GM18507 (cell line): ENCODE data around the gene ZNF3.

Experiments used
- DNase-seq: peaks from one replicate; pipeline ENCODE4 v3.0.0; 2011; ENCODE audit warnings: low read depth; ENCODE audit not compliant: insufficient read length; ENCODE audit errors: extremely low spot score
- FAIRE-seq: peaks from 2 replicates; lab custom pipeline; 2011; peaks lifted over from hg19 to GRCh38; lab: Jason Lieb, UNC

The ZNF3 gene

DNA sequence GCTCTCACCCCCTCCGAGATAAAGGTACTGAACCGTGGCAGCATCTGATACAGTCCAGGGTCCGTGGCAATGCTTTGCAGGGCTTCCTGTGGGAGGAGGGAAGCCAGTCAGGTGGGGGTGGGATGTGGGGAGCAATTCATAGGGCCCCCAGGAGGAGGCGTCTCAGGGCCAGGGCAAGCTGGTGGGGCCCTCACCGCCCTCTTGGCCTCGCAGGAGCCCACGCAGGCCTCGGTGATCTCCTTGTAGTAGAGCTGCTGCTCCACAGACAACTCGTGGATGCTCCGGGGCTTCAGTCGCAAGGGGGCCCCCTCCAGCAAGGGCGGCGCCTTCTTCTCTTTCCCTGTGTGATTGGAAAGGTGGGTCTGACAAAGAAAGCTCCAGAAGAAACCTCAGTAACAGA is 30.4 kb upstream of the ZNF3 start:
- no peak for DNase-seq
- FAIRE-seq, result no peak

DNA sequence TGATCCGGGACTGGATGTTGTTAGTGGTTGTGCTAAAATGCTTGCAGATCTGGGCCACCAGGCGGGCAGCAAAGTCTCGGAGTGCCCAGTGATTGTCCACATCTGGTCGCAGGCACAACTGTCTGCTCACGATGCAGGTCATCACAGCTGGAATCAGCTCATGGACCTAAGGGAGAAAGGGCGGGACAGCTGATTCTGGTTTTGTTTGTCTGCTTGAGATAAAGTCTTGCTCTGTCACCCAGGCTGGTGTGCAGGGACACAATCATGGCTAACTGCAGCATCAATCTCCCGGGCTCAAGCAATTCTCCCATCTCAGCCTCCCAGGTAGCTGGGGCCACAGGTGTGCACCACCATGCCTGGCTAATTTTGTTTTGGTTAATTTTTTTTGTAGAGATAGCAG is 29.6 kb upstream of the ZNF3 start:
- no peak for FAIRE-seq

DNA sequence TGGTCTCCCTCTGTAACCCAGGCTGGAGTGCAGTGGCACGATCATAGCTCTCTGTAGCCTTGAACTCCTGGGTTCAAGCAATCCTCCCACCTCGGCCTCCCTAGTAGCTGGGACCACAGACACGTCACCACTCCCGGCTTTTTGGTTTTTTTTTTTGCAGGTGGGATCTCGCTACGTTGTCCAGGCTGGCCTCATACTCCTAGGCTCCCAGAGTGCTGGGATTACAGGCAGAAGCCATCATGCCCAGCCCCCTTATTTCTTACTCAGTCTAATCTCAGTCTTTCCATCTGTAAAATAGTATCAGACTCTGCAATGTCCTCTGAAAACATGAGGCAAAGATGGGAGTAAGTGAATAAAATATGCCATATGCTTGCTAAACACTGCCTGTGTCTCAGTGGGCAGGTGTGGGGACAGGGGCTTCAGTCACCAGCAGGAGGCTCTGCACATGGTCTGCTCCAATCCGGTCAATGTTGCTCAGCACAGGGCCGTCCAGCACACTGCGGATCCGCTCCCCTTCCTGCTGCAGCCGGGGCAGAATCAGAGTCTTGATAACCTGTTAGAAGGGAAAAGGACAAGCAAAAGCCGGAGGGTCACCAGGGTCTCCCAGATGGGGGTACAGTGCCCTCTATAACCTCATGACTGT is 28.1 kb upstream of the ZNF3 start:
- DNase-seq (no peak), FAIRE-seq (no peak)

More for the DNA sequence above, 29.6 kb upstream of the ZNF3 start:
- no peak for DNase-seq

DNA sequence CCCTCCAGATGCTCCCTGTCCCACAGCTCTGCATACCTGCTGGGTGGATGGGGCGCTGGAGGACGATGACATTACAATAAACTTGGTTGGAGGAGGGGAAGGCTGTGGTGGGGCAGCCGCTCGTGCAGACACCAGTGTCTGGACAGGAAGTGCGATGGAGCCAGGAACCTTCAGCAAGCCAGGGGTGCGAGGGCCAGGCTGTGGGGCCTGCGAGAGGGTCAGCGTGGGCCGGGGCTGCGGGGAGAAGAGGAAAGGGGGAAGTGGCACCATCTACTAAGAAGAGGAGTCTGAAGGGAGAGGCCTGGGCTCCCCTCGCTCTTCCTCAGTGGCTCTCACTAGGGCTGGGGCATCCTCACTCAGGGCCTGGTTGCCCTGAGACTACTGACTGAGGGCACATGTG is 26.4 kb upstream of the ZNF3 start:
- DNase-seq (no peak), FAIRE-seq (no peak)

DNA sequence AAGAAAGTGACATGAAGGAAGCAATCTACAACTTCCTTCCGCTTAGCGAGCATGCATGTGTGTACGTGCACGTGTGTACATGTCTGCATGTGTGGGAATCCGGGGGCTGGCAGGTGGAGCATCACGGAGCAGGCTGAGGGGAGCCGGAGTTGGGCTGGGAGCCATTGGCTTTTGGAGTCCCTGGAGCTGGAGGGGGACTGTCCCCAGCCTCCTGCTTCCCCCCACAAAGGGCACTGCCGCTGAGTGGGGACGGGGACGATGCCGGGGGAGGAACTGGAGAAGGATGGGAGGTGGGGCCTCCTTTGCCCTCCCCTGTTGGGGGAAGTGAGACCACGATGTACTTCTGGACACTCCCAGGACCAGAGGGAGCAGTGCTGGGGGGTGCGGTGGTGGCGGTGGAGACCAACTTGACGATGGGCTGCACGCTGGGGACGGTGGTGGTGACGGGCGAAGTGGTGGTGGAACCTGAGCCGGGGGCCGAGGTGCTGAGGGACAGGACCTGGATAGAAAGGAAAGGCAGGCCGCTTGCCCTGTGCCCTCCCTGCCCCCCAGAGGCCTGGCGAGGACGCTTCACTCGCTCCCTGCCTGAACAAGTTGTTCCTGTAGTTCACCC is 25.7 kb upstream of the ZNF3 start:
- DNase-seq, result no peak
- no peak for FAIRE-seq

DNA sequence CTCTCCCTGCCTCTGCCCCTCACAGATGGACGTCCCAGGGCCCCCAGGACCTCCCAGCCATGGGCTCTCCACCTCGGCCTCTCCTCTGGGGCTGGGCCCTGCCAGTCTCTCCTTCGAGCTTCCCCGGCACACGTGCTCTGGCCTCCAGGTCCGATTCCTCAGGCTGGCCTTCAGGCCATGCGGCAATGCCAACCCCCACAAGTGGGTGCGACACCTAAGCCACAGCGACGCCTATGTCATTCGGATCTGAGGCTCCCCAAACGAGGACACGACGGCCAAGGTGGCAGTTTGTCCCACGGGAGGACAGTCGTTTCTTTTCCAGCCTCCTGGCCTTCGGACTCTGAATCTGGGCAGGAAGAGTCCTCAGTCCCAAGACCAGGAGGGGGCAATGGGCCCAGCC is 25.1 kb upstream of the ZNF3 start:
- DNase-seq, result no peak
- FAIRE-seq, result no peak

DNA sequence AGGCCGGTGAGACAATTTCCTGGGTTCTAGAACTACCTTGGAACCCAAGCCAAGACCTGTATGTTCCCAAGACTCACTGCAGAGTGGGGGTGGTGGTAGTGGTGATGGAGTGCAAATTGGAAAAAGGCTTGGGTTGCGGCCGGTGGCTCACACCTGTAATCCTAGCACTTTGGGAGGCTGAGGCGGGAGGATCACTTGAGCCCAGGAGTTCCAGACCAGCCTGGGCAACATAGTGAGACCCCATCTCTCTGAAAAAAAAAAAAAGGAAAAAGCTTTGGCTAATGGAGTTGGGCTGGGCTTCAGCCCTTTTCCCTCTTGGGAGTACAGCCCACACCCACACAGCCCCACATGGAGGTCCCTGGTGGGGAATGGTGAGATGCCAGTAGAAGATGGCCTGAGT is 24.0 kb upstream of the ZNF3 start:
- FAIRE-seq, result no peak
- DNase-seq, result no peak

DNA sequence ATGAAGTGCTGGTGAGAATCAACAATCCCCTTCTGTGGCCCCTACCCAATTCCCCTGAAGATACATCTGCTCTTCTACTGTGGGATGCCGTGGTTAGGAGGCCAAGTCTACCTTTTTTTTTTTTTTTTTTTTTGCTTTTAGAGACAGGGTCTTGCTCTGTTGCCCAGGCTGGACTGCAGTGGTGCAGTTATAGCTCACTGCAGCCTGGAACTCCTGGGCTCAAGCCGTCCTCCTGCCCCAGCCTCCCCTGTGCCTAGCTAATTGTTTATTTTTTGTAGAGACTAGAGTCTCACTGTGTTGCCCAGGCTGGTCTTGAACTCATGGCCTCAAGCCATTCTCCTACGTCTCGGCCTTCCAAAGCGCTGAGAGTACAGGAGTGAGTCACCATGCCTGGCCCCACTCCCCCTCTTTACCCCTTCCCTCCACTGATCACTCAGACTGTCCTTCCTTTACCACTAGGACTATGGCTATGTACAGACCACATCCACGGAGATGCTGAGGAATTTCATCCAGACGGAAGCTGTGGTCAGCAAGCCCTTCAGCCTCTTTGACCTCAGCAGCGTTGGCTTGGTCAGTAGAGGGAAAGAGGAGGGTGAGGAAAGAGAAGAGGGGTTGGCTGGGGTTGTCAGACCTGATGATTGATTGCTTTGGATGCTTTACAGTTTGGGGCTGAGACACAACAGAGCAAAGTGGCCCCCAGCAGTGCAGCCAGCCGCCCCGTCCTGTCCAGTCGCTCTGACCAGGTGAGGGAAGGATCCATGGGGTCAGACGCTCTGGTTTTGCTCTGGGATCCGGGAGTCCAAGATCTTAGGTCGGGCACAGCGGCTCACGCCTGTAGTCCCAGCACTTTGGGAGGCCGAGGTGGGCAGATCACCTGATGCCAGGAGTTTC is 21.7 kb upstream of the ZNF3 start:
- no peak for DNase-seq
- no peak for FAIRE-seq

DNA sequence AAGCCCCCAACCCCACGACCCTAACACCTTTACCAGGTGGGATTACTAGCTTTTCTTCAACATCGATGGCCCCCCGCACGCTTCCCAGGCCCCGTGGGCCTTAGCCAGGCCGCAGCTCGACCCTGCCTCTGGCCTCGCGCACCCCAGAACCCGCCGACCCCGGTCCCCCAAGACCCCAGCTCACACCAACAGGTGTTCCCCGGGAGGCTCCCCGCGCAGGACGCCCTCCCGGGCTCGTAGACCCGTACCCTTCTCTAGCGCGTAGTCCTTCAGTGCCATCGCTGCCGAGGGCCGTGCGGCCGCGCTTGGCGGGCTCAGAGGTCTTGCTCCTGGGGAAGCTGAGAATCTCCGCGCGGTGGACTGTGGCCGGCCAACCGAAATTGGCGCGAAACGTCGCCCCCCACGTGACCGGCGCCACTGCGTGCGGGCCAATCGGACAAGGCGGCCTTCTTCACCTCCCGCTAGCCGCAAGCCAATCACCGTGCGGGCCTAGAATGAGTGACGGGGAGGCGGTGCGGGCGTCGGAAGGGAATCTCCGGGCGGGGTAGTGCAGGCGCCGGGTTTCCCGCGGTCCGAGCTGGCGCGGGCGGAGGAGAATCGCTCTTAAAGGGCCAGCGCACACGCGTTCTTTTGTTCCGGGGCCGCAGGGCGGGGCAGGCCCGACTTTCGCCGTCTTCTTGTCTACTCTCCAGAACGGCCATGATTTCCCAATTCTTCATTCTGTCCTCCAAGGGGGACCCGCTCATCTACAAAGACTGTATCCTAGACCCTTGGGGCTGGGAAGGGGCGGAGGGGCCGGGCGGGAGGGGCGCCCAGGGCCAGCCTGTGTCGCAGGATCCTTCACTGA is 19.7 kb upstream of the ZNF3 start, which contains the start of the genes AP4M1 and MCM7:
Gene AP4M1, plus strand, starts transcription at position 628 of the 847 bp plus-strand sequence. Its CDS starts 72 bp downstream, at position 700.
Gene MCM7, minus strand, starts transcription at position 382 of the 847 bp plus-strand sequence. Its CDS starts 103 bp downstream, at position 279.
- FAIRE-seq (peak; percentile 96), DNase-seq (peak; percentile 97)

DNA sequence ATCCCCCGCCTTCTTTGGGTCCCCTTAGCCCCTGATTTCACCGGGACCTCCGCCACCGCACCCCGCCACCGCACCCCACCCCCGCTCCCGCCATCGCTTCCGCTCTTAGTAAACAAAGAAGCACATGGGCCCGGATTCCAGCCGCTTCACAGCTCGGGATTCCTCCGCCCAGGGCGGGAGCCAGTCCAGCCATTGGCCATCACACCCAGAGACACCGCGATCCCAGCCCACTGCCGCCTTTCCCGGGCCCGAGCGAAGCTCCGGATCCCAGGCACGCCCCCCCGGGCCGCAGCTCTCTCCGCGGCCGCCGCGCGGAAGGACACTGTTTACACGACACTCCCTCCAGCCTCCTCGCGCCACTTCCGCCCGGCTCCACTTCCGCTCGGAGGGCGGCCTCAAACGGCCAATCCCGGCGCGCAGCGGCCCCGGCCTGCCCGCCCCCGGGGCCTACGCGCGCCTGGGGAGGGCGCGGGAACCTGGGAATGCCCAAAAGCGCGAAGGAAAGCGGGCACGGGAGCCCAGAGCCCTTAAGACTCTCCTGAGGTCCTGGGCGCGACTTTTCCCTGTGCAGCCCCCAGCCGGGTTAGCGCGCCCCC is 19.0 kb upstream of the ZNF3 start:
- FAIRE-seq, result peak; percentile 77
- peak; percentile 86 for DNase-seq

DNA sequence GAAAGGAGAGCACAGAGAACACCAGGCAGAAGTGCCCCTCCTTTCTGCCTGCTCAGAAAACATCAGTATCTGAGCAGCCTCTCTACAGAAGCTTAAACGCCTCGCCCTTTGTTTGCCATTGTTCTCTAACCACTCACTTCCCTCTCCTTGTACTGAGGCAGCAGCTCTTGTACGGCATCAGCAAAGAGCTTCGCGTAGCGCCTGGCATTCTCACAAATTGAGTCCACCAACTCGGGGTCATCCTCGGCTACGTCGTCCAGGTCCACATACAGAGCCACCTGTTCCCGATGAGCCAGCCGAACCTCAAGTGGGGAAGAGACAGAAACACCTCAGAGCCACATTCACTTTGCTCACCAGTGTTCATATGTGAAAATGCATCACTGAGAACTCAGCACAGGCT is 17.9 kb upstream of the ZNF3 start:
- FAIRE-seq (no peak), DNase-seq (no peak)

DNA sequence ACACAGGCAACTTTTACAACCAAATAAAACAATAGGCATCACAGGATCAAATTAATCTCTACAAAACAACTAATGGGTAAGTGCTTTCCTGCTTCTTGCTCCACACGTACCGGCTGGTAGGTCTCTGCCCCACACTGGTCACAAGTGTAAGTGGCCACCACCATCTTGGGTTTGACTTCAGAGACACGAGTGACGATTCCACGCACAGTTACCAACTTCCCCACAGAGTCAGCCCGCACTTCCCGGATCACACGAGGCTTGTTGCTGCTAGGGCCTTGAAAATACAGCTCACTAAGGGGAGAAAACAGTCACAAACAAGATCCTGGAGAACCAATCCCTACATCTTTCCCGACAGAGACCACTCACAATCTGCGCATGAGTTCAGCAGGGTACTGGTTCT is 17.4 kb upstream of the ZNF3 start:
- FAIRE-seq, result no peak

DNA sequence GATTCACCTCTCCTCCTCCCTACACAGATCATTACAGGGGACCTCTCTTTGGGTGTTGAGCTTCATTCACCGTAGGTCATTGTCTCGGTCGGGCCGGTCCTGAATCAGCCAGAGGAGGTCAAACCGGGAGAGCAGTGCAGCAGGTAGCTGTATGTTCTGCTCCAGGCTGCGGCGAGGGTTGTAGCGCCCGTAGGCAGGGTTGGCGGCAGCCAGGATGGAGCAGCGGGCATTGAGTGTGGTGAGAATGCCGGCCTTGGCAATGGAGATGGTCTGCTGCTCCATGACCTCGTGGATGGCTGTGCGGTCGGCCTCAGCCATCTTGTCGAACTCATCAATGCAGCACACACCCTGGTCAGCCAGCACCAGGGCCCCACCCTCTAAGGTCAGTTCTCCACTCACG is 14.2 kb upstream of the ZNF3 start:
- FAIRE-seq (no peak), DNase-seq (no peak)

More for the DNA sequence above, 17.4 kb upstream of the ZNF3 start:
- no peak for DNase-seq

DNA sequence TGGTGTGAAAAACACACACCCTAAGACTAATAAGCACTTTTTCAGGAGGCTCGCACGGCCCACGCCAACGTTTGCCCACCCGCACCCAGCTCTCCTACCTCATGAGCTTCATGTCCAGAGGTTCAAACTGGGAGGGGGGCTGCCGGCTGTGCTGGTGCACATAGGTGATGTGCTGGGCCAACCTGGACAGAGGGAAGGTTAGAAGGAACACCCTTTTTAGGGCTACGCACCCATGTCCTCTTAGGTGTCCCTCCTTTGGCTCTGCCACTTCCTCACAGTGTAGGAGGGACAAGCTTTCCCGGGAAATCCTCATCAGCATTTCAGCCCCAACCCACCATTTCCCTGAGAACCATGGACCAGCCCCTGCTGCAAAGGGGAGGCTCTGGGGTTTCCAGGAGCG is 13.8 kb upstream of the ZNF3 start:
- DNase-seq, result no peak
- no peak for FAIRE-seq

DNA sequence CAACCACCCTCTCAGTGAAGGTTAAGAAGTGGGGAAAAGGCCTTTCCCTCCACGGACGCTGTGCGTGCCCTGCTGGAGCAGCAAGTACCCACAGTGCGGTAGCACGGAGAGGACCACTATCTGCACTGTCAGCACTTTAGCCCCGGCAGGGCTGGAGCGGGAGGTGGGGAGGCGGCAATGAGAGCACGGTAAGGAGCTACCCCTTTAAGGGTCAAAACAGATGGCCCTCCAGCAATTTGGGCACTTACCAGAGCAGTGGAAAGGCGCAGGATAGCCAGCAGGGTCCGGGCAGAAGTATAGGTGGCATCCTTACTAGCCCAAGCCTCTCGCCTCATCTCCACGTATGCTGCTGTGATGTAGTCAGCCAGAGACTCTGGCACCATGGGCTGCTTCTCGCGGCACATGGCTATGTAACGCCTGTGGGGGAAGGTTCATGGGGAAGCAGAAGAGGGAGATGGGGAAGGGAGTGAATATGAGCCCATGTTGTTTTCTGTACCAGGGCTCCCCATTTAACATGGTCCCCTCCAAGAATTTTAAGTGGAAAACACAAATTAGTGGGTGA is 12.5 kb upstream of the ZNF3 start:
- DNase-seq, result no peak
- no peak for FAIRE-seq

DNA sequence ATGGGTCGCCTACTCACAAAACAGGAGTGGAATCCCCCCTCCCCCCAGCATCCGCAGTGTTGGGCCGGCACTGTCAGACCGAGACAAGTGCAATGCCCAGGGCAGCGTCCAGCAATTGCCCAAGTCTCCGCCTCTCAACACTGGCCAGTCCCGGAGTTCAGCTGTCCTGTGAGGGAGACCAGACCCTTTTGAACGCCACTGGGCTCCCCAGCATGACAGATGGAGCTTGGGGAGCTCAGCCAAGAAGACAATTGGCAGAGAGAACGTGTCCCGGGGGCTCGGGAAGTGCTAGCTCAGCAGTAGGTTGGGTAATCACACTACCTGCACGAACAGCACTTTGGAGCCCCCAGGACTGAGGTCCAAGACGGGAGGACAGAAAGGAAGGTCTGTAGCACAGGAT is 12.0 kb upstream of the ZNF3 start:
- FAIRE-seq (no peak), DNase-seq (no peak)

DNA sequence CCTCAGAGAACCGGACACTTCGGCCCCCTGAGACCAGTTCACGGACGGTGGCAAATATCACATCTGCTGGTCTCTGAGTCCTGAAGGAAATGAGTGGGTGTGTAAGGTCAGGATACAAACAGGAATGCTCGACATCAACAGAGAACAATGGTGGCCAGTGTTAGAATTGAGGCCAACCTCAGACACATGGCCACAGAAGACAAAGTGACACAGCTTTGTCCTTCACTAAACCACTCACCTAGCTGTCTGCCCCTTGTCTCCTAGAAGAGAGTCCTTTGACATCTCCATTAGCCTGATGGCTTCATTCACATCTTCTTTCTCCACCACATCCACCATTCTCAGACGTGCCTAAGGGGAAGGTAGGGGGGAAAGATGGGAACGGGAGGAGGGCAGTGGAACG is 11.5 kb upstream of the ZNF3 start:
- FAIRE-seq (no peak), DNase-seq (no peak)

DNA sequence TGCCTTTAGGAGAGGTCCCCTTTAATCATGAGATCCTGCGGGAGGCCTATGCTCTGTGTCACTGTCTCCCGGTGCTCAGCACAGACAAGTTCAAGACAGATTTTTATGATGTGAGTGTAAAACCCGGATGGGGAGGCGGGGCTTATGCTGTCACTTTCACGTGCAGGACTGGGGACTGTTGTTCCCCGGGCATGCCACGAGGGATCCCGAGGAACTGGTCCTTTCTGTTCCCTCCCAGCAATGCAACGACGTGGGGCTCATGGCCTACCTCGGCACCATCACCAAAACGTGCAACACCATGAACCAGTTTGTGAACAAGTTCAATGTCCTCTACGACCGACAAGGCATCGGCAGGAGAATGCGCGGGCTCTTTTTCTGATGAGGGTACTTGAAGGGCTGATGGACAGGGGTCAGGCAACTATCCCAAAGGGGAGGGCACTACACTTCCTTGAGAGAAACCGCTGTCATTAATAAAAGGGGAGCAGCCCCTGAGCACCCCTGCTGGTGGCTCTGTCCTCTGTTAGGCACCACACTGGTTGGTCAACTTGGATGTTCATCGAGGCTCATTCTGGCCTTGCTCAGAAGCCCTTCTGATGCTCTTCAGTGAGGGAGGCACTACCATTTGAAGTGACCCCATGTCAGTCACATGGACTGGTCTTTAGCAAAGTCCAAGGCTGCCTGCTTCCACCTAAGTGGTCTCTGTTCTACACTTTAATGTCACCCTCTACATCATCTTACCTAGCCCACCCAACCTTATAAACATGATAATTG is 10.1 kb upstream of the ZNF3 start:
- FAIRE-seq, result no peak
- no peak for DNase-seq
